H9 (cell line): ENCODE measurements around the gene NRN1L. TPM values are rescaled to one million over a fixed set of nuclear protein-coding genes. Genes with fewer than 3 reads are reported as not detected.

Source experiments
- DNase-seq: peaks from one replicate; pipeline ENCODE4 v3.0.0-alpha.2; 2017
- H2AFZ ChIP-seq: one replicate; pipeline ENCODE4 v1.6.1; 2013; ENCODE audit warnings: mild to moderate bottlenecking, low read length, control low read depth, moderate library complexity
- H2AK5ac ChIP-seq: 2 replicates; pipeline ENCODE4 v1.6.1; 2013; ENCODE audit warnings: low read length, control low read depth, mixed read lengths; ENCODE audit not compliant: insufficient read length
- H2BK120ac ChIP-seq: one replicate; pipeline ENCODE4 v1.6.1; 2013; ENCODE audit warnings: low read depth, mild to moderate bottlenecking, low read length, control low read depth, inconsistent platforms; ENCODE audit not compliant: poor library complexity, severe bottlenecking
- H2BK12ac ChIP-seq: 2 replicates; pipeline ENCODE4 v1.6.1; 2013; ENCODE audit warnings: low read length, control low read depth, mixed read lengths, low read depth; ENCODE audit not compliant: insufficient read length
- H2BK15ac ChIP-seq: 2 replicates; pipeline ENCODE4 v1.6.1; 2013; ENCODE audit warnings: low read depth, low read length, control low read depth
- H2BK20ac ChIP-seq: one replicate; pipeline ENCODE4 v1.6.1; 2013; ENCODE audit warnings: low read depth, mild to moderate bottlenecking, low read length, control low read depth, inconsistent platforms; ENCODE audit not compliant: poor library complexity, severe bottlenecking
- H2BK5ac ChIP-seq: 2 replicates; pipeline ENCODE4 v1.6.1; 2013; ENCODE audit warnings: low read length, control low read depth, mixed read lengths; ENCODE audit not compliant: insufficient read length
- H3K14ac ChIP-seq: 2 replicates; pipeline ENCODE4 v1.6.1; 2013; ENCODE audit warnings: low read length, control low read depth; ENCODE audit not compliant: insufficient read depth
- H3K18ac ChIP-seq: 2 replicates; pipeline ENCODE4 v1.6.1; 2013; ENCODE audit warnings: low read depth, mild to moderate bottlenecking, mixed read lengths, low read length, control low read depth; ENCODE audit not compliant: insufficient read length
- H3K23ac ChIP-seq: 2 replicates; pipeline ENCODE4 v1.6.1; 2013; ENCODE audit warnings: low read length, control low read depth, mixed read lengths, low read depth; ENCODE audit not compliant: insufficient read length
- H3K23me2 ChIP-seq: 2 replicates; pipeline ENCODE4 v1.6.1; 2013; ENCODE audit warnings: low read depth, mild to moderate bottlenecking, mixed read lengths, low read length, control low read depth; ENCODE audit not compliant: insufficient read length, poor library complexity, severe bottlenecking
- H3K27ac ChIP-seq: 2 replicates; pipeline ENCODE4 v1.5.1; 2013; ENCODE audit warnings: low read length, control low read depth, mixed read lengths, low read depth; ENCODE audit not compliant: insufficient read length
- H3K27me3 ChIP-seq: 2 replicates; pipeline ENCODE4 v1.6.1; 2013; ENCODE audit warnings: low read length, control low read depth, inconsistent platforms; ENCODE audit not compliant: insufficient read depth
- H3K4ac ChIP-seq: 2 replicates; pipeline ENCODE4 v1.6.1; 2013; ENCODE audit warnings: low read depth, mild to moderate bottlenecking, control low read depth, inconsistent platforms, low read length, moderate library complexity
- H3K4me1 ChIP-seq: 2 replicates; pipeline ENCODE4 v1.6.1; 2013; ENCODE audit warnings: low read length, control low read depth, inconsistent platforms; ENCODE audit not compliant: insufficient read depth
- H3K4me2 ChIP-seq: 2 replicates; pipeline ENCODE4 v1.6.1; 2013; ENCODE audit warnings: low read length, control low read depth, mixed read lengths; ENCODE audit not compliant: insufficient read length, insufficient read depth
- H3K56ac ChIP-seq: 2 replicates; pipeline ENCODE4 v1.6.1; 2013; ENCODE audit warnings: low read depth, mild to moderate bottlenecking, mixed read lengths, low read length, control low read depth; ENCODE audit not compliant: insufficient read length
- H3K79me1 ChIP-seq: 2 replicates; pipeline ENCODE4 v1.6.1; 2013; ENCODE audit warnings: low read depth, mild to moderate bottlenecking, moderate library complexity, low read length, control low read depth, inconsistent platforms; ENCODE audit not compliant: insufficient read depth, poor library complexity, severe bottlenecking
- H3K79me2 ChIP-seq: 2 replicates; pipeline ENCODE4 v1.6.1; 2013; ENCODE audit warnings: low read length, control low read depth, inconsistent platforms; ENCODE audit not compliant: insufficient read depth
- H3K9ac ChIP-seq: 2 replicates; pipeline ENCODE4 v1.6.1; 2013; ENCODE audit warnings: low read length, control low read depth, mixed read lengths; ENCODE audit not compliant: insufficient read length; ENCODE audit errors: extremely low read depth
- H3K9me3 ChIP-seq: one replicate; pipeline ENCODE4 v1.6.1; 2013; ENCODE audit warnings: low read depth, low read length, inconsistent platforms; ENCODE audit not compliant: control insufficient read depth
- H3T11ph ChIP-seq: one replicate; pipeline ENCODE4 v1.6.1; 2013; ENCODE audit warnings: mild to moderate bottlenecking, low read length, control low read depth, inconsistent platforms
- H4K20me1 ChIP-seq: one replicate; pipeline ENCODE4 v1.6.1; 2013; ENCODE audit not compliant: control insufficient read depth, insufficient read length, insufficient read depth
- H4K5ac ChIP-seq: 2 replicates; pipeline ENCODE4 v1.6.1; 2013; ENCODE audit warnings: low read depth, mild to moderate bottlenecking, mixed read lengths, low read length, control low read depth; ENCODE audit not compliant: insufficient read length
- H4K8ac ChIP-seq: replicated peaks from 2 replicates; pipeline ENCODE4 v1.6.1; 2013; ENCODE audit warnings: low read length, control low read depth, mixed read lengths, low read depth; ENCODE audit not compliant: insufficient read length
- H4K91ac ChIP-seq: 2 replicates; pipeline ENCODE4 v1.6.1; 2013; ENCODE audit warnings: low read depth, mild to moderate bottlenecking, moderate library complexity, mixed read lengths, low read length, control low read depth; ENCODE audit not compliant: insufficient read length
- H3K27ac Mint-ChIP-seq, 3 experiments: 2 replicates in 2 of 3; 3 replicates in 1 of 3; pipeline ENCODE4 v1.8.0; 2020 to 2021; ENCODE audit warnings: mixed read lengths in 3 of 3, mild to moderate bottlenecking in 1 of 3, moderate library complexity in 1 of 3
- H3K27me3 Mint-ChIP-seq: 2 replicates; pipeline ENCODE4 v1.8.0; 2021; ENCODE audit warnings: low read depth, mild to moderate bottlenecking, moderate library complexity, mixed read lengths
- H3K36me3 Mint-ChIP-seq, 3 experiments: 2 replicates in 2 of 3; 3 replicates in 1 of 3; pipeline ENCODE4 v1.8.0; 2020 to 2021; ENCODE audit warnings: low read depth in 3 of 3, mixed read lengths in 3 of 3; ENCODE audit not compliant: insufficient read depth in 1 of 3
- H3K4me1 Mint-ChIP-seq, 2 experiments: 2 replicates each; pipeline ENCODE4 v1.8.0; 2020; ENCODE audit warnings: mixed read lengths in 2 of 2
- H3K4me3 Mint-ChIP-seq, 2 experiments: 2 replicates in 1 of 2; 3 replicates in 1 of 2; pipeline ENCODE4 v1.8.0; 2020 to 2021; ENCODE audit warnings: mild to moderate bottlenecking in 2 of 2, mixed read lengths in 2 of 2, moderate library complexity in 1 of 2
- H3K9me3 Mint-ChIP-seq, 2 experiments: 2 replicates in 1 of 2; 3 replicates in 1 of 2; pipeline ENCODE4 v1.8.0; 2020; ENCODE audit warnings: mild to moderate bottlenecking in 2 of 2, mixed read lengths in 2 of 2, moderate library complexity in 1 of 2
- WGBS: extraction: QIAGEN DNeasy Blood & Tissue Kit; methylation state at CpG from one replicate; pipeline ENCODE4 v1.1.7; 2013; ENCODE audit warnings: missing lambda C conversion rate, low lambda C conversion rate, mixed read lengths; ENCODE audit not compliant: insufficient read length; ENCODE audit errors: extremely low coverage; 5-methylcytosine and 5-hydroxymethylcytosine counted together
- total RNA-seq: library from RNA; stranded (reverse); gene quantifications from 2 replicates; pipeline ENCODE4 v1.2.1, GENCODE V29; 2021
- TF ChIP-seq, protein P1 (sequence below): fragments of 200-600 bp; sonication (generic); conservative IDR thresholded peaks from 3 replicates; pipeline ENCODE4 v1.8.0; 2021; ENCODE audit warnings: antibody characterized with exemption, mild to moderate bottlenecking

NRN1L gene
- total RNA-seq, 1 experiment from 2014 or later: 2.0 TPM

DNA sequence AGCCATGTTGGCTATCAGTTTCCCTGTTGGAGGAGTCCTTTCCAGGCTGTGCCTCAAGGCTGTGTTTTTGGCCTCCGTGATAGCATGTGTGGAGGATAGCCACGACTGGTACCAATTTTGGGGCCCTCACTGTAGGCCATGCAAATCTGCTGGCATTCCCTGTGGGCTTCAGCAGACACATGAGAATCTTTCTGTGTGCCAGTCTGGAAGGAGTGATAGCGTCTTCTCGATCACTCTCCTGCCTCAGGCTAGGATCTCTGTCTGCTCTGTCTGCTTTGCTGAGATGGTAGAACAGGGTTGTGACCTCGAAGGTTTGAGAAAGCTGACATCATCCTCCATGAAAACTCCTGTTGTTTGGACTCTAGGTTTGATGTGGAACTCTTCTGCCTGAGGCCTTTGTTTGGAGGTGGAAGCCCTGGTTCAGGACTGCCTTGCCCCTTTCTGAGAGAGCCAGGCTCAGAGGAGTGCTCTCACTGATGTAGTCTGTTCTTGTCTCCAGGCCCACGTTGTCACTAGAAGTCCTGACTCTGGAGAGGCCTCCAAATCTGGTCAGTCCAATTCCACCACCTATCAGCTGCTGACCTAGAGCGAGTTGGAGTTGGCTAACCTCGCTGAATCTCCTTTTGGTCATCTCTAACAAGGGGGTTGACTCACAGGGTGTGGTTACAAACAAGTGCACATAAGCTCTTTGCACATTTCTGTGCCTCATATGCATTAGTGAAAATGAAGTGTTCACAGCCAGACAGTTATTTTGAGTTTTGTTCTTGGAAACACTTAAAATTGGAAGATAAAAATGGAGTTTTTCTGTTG lies 23.9 kb upstream of the NRN1L start:
- H4K5ac ChIP-seq: peak overlapping the region; percentile 16
- no peak overlapping the region for H3K18ac ChIP-seq
- H2BK12ac ChIP-seq: no peak overlapping the region
- no peak overlapping the region for H4K91ac ChIP-seq
- no peak overlapping the region for H3K9ac ChIP-seq
- H3K79me2 ChIP-seq: peaks cover 29% of the 10 kb centered on the region; the same call in 1 of the 2 replicates
- no peak overlapping the region for H2BK15ac ChIP-seq
- H3K4me1 ChIP-seq: peaks cover 6% of the 10 kb centered on the region; the same call in 1 of the 2 replicates
- WGBS: no CpG with 5 or more reads among the region's 8 CpGs
- peaks cover 3% of the 10 kb centered on the region for H3K79me1 ChIP-seq
- H3T11ph ChIP-seq: no peak overlapping the region
- Mint-ChIP-seq H3K36me3 (peaks cover 21 to 38% (median 35%) of the 10 kb centered on the region in 3 experiments), H3K27ac (no peak overlapping the region; a peak in 1 of 7 replicates), H3K4me1 (peaks cover 35 to 50% of the 10 kb centered on the region in 2 experiments), H3K9me3 (no peaks in the 10 kb centered on the region), H3K4me3 (no peak overlapping the region), H3K27me3 (no peaks in the 10 kb centered on the region)
- H3K9me3 ChIP-seq: no peaks in the 10 kb centered on the region
- H3K14ac ChIP-seq: no peak overlapping the region
- H4K8ac ChIP-seq: no peak overlapping the region
- no peak overlapping the region for H2BK5ac ChIP-seq
- H2BK120ac ChIP-seq: no peak overlapping the region
- no peaks in the 10 kb centered on the region for H3K27me3 ChIP-seq
- peaks cover 3% of the 10 kb centered on the region for H4K20me1 ChIP-seq
- H2AFZ ChIP-seq: no peak overlapping the region
- no peak overlapping the region for H3K56ac ChIP-seq
- no peak overlapping the region for H3K27ac ChIP-seq
- TF ChIP-seq, protein P1, sequence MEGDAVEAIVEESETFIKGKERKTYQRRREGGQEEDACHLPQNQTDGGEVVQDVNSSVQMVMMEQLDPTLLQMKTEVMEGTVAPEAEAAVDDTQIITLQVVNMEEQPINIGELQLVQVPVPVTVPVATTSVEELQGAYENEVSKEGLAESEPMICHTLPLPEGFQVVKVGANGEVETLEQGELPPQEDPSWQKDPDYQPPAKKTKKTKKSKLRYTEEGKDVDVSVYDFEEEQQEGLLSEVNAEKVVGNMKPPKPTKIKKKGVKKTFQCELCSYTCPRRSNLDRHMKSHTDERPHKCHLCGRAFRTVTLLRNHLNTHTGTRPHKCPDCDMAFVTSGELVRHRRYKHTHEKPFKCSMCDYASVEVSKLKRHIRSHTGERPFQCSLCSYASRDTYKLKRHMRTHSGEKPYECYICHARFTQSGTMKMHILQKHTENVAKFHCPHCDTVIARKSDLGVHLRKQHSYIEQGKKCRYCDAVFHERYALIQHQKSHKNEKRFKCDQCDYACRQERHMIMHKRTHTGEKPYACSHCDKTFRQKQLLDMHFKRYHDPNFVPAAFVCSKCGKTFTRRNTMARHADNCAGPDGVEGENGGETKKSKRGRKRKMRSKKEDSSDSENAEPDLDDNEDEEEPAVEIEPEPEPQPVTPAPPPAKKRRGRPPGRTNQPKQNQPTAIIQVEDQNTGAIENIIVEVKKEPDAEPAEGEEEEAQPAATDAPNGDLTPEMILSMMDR: no peak
- no peak overlapping the region for H2BK20ac ChIP-seq
- no peak overlapping the region for H2AK5ac ChIP-seq
- H3K4ac ChIP-seq: no peak overlapping the region
- no peak for DNase-seq
- H3K4me2 ChIP-seq: no peak overlapping the region
- H3K23me2 ChIP-seq: no peaks in the 10 kb centered on the region
- no peak overlapping the region for H3K23ac ChIP-seq
